Iris pigment epithelial cell (primary cell): ENCODE results near the gene BANF2.
A peak's percentile ranks its signal among the peaks of the same experiment; 100 is the strongest.

ENCODE experiments used
- DNase-seq: peaks from one replicate; pipeline ENCODE4 v3.0.0-alpha.2; 2011; ENCODE audit warnings: low read depth

BANF2 gene

GRCh38 chr20:17710379-17711266 lies 10.9 kb downstream of the BANF2 start:
- peak; percentile 12 for DNase-seq

GRCh38 chr20:17711267-17711627 lies 11.5 kb downstream of the BANF2 start:
- no peak for DNase-seq

- DNase-seq: no peak
Observed at GRCh38 chr20:17712201-17712600, 12.4 kb downstream of the BANF2 start.

GRCh38 chr20:17712708-17713107 lies 12.9 kb downstream of the BANF2 start:
- DNase-seq: no peak

- DNase-seq: no peak
Observed at GRCh38 chr20:17714597-17714996, 14.8 kb downstream of the BANF2 start.

GRCh38 chr20:17715075-17715474 lies 15.3 kb downstream of the BANF2 start:
- no peak for DNase-seq

GRCh38 chr20:17716331-17716730 lies 16.6 kb downstream of the BANF2 start:
- no peak for DNase-seq

- no peak for DNase-seq
Observed at GRCh38 chr20:17720755-17721154, 21.0 kb downstream of the BANF2 start.

GRCh38 chr20:17721802-17722486 lies 22.2 kb downstream of the BANF2 start:
- DNase-seq: peak; percentile 10

- no peak for DNase-seq
Observed at GRCh38 chr20:17722493-17723300, 22.9 kb downstream of the BANF2 start.

- no peak for DNase-seq
Observed at GRCh38 chr20:17723301-17723691, 23.5 kb downstream of the BANF2 start.

- DNase-seq: no peak
Observed at GRCh38 chr20:17725094-17725835, 25.5 kb downstream of the BANF2 start.

- no peak for DNase-seq
Observed at GRCh38 chr20:17726902-17727301, 27.1 kb downstream of the BANF2 start.

- DNase-seq: no peak
Observed at GRCh38 chr20:17727351-17727750, 27.6 kb downstream of the BANF2 start.

- no peak for DNase-seq
Observed at GRCh38 chr20:17728074-17728473, 28.3 kb downstream of the BANF2 start.

GRCh38 chr20:17730071-17730470 lies 30.3 kb downstream of the BANF2 start:
- no peak for DNase-seq

GRCh38 chr20:17731233-17731632 lies 31.5 kb downstream of the BANF2 start:
- DNase-seq: no peak

GRCh38 chr20:17732907-17733521 lies 33.2 kb downstream of the BANF2 start:
- DNase-seq: no peak

GRCh38 chr20:17733767-17734304 lies 34.1 kb downstream of the BANF2 start:
- DNase-seq: no peak

- DNase-seq: no peak
Observed at GRCh38 chr20:17734374-17734773, 34.6 kb downstream of the BANF2 start.

- peak; percentile 71 for DNase-seq
Observed at GRCh38 chr20:17735206-17735804, 35.5 kb downstream of the BANF2 start.
